ENCODE data around the gene ZCCHC14.
"Not testable (repeated sequence)": the region's sequence is repeated elsewhere in the genome, so short reads cannot be mapped to it uniquely, and the experiment has no call there.

Gene ZCCHC14

DNA sequence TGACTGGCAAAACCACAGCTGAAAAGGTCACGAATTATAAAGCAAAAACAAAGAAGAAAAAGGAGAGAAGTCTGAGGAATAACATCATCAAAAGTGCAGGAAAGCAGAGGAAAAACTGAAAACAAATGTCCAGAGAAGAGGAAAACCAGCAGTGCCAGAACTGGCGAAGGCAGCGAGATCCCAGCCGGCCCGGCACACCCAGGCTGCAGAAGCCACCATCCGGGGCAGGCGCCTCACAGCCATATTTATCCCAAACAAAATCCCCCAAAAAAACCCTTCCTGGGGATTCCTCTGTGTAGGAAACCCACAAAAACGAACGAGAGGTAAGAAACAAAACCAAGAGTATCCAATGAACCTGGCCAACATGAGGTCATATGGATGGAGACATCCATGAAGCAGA is 10.6 kb downstream of the ZCCHC14 start:
- DNase-seq (ENCODE audit: low spot score): no peak

DNA sequence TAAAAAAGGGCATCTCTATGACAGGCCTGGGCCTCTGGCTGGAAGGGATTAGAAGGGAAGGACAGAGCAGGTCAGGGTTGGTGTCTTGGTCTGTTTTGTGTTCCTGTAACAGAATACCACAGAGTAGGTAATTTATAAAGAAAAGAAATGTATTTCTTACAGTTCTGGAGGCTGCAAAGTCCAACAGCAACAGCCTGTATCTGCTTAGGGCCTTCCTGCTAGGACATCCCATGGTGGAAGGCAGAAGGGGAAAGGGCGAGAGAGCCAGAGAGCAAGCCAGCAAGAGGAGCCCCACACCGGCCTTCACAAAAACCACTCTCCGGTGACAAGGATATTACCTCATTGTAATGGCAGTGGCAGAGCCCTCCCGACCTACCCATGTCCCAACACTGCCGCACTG is 11.1 kb downstream of the ZCCHC14 start:
- DNase-seq (ENCODE audit: low spot score): not testable (repeated sequence)

DNA sequence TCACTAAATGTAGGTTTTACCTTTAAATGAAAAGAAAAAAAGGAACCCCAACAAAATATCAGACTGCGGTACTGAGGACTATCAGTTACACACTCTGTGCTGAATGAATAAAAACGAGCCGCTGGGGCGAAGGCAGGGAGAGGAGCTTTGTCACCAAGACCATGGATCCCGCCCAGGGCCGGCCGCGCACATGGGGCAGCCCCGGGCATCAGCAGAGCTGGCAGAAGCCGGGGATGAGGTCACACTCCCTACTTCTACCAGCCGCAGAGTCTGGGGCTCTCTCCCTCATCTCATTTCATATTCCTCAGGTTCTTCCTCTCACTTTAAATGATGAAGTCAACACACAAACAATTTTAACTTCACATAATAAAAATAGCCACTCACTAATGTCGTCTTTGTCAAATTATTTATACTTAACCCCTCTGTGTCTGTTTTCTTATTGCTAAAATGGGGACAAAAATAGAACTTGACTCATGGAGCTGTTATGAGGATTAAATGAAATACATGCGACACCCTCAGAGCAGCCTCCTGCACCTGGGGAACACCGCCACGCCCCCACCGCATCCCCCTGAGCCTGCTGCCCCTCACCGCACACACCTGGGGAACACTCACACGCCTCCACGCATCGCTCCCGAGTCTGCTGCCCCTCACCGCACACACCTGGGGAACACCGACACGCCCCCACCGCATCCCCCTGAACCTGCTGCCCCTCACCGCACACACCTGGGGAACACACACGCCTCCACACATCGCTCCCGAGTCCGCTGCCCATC is 15.4 kb downstream of the ZCCHC14 start:
- DNase-seq (ENCODE audit: low spot score): not testable (repeated sequence)

DNA sequence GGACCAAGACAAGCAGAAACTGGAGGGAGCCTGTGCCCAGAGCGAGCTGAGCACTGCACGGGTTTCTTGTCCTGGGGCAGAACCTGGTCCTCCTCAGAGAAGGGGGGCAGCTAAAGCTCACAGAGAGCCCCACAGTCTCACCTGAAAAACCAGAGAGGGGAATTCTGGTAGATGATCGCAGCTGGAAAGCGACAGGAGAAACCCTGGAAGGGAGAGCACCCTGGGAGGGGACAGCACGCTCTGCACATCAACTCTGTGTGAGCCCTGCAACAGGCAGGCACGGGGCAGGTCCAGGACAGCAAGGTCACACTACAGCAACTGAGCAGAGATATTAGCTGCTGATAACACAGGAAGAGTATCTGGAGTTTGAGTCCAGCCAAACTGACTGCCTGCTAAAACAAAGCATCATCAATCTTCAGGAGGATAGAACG is 18.2 kb downstream of the ZCCHC14 start:
- peak; percentile 68 for DNase-seq (ENCODE audit: low spot score)

DNA sequence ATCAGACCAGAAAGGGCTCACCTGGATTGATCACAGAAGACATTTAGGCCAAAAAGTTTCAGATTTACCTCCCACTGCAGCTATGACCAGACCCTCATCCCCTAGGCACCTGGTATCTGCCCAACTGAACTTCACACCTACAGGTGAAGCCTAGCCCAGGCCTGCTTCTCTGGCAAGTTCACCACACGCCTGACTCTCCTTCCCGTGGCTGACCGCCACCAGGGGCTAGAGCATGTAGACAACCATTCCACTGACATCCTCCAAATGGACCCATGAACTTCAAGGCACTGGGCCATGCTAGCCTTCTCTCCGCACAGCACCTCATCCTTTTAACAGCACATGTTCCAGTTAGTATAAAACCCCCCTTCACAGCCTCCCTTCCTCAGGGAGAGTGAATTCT is 18.8 kb downstream of the ZCCHC14 start:
- no peak for DNase-seq (ENCODE audit: low spot score)

DNA sequence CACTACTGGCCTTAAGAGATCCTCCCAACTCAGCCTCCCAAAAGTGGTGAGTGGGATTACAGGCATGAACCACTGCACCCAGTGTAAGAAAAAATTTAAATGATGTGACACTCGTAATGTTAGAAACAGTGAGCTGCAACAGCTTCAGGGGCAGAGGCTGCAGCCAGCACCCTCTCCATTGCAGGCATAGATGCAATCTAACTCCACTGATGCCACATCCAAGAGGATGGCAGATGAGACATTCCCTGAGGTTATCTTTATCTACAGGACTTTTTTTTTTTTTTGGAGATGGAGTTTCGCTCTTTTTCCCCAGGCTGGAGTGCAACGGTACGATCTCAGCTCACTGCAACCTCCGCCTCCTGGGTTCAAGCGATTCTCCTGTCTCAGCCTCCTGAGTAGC is 19.9 kb downstream of the ZCCHC14 start:
- no peak for DNase-seq (ENCODE audit: low spot score)

DNA sequence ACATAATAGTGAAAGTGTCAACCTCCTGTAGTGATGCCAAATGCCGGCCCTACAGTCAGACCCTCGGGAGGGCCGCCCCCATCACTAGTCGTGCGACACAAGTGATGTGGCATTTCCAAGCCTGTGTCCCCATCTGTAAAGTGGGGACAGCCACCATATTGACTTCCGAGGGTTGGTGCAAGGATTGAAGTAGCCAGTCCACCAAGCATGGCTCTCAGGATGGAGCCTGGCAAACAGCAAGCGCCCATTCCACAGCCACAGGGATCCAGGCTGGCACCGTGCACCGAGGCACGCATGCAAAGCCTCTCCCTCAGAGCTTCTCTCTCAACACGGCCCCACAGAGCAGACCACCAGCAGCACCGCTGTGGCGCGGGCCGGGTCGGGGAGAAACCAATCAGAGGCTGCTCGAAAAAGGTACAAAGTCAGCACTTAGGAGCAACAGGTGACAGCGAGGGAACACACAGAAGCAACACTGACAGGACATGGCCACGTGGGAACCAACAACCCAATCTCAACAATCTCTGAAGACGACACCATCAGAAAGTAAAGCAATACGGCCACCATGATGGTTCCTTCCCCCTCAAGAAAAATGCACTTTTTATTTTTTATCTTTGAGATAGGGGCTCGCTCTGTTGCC is 20.6 kb downstream of the ZCCHC14 start:
- DNase-seq (ENCODE audit: low spot score): no peak

DNA sequence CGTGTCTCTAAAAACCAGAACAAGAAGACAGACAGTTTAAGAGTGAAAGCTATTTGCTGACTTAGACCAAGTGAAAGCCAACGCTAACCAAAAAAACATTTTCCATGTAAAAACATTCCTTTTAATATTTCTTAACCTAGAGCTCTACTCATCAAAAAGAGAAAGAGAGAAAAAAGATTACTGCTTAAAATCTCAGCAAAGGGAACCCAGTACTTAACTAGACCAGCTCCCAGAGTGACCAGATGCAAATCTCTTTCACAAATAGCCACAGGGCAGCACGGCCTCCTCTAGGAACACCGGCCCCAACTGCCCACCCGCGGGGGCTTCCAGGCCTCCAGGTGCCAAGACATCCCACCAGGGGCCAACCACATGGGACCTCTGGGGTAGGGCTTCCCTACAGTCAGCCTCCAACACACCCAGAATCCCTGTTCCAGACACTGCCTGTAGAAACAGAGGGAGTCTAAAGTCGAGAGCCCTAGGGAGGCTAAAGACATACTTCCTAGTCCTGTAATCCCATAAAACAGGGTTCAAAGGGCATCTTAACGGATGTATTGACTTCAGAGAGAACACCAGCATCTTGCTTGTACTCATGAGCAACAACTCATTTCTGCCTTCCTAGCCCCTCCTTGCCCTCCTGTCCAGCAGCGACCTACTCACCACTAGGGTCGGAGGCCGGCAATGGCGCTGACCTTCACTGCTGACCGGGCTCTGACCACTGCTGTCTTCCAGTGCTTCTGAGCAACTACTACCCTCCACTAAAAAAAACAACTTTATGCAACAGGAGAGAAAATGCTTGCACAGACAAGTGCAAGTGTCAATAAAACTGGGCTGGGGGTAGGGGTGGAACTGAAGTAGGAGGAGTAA is 21.3 kb downstream of the ZCCHC14 start:
- DNase-seq (ENCODE audit: low spot score): no peak

DNA sequence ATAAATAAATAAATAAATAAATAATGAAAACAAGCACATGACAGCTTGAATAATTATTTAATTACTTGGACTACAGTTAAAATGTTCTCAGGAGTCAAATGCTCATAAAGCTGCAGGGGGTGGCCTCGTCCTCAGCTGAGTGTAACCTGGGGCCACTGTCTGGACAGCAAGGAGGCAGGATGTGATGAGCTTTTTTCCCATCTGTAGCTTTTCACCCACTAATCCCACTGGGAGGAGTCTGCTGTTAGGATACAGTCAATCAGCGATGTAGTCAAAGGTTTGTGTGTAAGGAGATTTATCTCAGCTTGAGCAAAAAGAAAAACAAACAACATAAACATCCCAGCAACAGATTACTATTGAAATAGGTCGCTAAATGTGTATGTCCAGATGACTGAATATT is 22.5 kb downstream of the ZCCHC14 start:
- no peak for DNase-seq (ENCODE audit: low spot score)

DNA sequence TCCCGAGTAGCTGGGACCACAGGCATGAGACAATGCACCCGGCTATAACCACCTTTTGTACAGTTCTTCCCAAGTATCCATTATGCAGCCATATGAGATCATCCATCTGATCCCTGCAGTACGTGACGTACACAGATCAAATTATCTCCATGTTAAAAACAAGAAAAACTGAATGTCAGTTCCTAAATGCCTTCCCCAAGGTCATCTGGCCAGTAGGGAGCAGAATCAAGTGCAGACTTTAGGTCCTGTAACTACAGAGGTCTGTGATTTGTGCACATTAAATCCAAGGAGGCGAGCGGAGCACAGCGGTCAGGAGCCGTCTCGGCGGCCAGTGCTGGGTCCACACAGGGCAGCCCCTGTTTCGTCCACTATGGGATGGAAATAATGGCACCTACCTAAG is 23.7 kb downstream of the ZCCHC14 start:
- peak; percentile 91 for DNase-seq (ENCODE audit: low spot score)

DNA sequence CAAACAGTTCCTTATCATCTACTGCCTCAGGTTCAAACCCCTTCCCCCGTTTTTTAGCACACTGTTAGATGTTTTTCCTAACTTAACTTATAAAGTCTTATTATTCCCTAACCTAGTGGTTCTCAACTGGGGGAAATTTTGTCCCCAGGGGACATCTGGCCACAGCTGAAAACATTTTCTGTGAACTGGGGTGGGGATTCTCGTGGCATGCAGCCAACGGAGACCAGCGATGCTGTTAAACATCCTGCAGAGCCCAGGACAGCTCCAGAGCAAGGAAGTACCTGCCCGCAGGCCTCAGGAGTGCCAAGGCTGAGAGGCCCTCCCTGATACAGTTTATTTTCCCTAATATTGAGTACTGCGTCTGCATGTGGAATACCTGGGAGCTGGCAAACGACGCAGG is 24.3 kb downstream of the ZCCHC14 start:
- no peak for DNase-seq (ENCODE audit: low spot score)

DNA sequence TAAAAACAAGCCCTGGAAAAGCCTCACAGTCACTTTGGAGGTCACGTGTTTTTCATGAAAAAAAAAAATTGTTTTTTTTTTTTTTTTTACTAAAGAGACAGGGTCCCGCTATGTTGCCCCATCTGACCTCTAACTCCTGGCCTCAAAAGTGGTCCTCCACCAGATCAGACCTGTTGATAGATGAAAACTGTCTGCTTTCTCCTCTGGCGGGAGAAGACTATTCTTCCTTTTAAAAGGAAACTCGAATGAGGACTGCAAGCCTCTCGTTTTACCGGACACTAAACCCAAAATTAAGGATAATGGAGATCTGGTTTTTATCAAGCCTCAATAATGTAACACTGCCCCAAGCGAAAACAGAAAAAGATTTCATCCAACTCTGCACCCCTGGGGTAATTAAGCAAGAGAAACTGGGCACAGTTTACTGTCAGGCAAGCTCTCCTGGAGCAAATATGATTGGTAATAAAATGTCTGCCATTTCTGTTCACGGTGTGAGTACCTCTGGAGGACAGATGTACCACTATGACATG is 25.8 kb downstream of the ZCCHC14 start:
- DNase-seq (ENCODE audit: low spot score): peak; percentile 83

DNA sequence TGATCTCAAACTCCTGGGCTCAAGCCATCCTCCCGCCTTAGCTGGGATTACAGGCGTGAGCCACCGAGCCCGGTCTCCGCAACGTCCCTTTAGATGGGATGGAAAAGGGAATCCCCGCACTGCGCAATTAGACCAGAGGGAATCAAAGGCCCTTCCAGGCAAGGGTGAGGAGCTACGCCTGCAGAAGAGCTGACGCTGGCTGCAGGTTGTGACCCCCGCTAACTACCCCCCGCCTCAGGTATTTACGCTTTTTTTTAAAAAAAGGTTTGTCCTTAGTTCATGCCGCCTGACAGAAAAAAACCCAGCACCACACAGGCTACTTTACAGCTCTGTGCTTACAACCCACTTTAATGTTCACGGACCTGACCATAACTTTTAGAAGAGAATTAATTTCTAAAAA is 26.9 kb downstream of the ZCCHC14 start:
- DNase-seq (ENCODE audit: low spot score): no peak

DNA sequence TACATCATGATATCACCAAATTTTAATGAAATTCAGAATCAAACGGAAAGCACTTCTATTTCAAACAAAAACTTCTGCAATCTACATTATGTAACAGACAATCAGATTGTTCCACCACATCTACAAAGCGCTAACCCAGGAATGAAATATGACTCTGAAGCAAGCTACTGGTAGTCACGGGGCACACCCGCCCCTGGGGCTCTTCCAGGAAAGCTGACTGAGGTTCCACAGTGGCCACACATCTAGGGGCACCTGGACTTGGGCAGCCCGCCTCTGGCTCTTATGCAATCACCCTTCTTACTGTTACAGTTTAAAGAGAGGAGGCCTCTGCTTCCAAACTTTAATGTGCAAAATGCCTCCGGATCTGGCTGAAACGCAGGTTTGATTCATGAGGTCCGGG is 27.5 kb downstream of the ZCCHC14 start:
- DNase-seq (ENCODE audit: low spot score): no peak

DNA sequence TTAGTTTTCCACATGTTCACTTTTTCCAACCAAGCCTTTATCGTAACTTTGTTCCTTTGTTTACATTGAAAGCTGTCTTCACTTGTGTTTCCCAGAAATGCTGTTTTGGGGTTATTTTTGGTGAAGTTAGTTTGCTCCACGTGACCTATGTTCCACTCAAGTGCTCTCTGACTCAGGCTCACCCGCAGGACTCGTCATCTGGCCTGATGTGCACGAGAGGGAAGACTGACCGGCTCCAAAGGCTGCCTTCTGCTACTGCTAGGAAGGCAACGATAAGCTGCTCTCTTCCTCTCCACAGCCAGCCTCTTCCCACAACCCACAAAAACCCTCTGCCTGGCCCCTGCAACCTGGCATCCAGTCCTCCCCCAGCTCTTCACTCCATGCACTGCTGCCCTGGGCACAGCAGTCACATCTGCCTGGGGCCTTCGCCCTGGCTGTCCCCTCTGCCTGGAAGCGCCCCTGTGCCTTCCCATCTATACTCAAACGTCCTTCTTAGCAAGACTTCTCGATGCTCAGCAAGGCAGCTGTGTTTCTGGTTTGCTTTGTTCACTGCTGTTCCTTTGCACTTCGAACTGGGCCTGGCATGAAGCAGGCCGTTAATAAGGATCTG is 28.0 kb downstream of the ZCCHC14 start:
- DNase-seq (ENCODE audit: low spot score): no peak

DNA sequence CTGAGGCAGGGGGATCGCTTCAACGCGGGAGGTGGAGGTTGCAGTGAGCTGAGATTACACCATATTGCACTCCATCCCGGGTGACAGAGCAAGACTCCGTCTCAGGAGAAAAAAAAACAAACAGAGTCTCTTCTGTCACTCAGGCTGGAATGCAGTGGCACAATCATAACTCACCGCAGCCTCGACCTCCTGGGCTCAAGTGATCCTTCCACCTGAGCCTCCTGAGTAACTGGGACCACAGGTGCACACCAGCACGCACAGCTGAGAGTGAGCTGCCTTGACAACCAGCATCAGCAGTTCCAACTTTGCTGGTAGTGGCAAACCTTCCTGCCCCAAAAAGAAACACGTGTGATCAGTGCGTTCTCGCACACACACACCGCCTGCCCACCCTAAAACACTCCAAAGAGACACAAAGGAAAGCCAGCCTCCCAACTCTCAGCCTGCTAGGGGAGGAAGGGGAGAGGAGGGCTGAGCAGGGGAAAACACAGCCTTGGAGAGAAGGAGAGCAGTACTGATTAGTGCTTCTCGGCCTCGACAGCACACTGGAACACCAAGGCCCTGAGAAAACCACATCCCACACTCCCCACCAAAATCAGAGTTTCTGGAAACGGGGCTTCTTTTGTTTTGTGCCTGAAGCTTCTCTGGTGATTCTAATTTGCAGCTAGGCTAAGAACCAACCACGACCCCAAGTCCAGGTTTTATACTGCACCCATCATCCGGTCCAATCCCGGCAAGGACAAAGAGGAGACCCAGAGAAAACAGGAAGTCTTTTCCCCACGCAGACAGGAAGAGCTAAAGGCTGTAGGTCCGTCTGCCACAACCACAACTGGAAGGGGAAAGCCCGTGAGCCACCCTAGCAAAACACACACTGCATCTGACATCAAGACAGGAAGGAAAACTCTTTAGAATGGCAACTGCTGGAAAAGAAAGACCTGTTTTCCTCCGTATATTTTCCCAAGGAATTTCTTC is 28.8 kb downstream of the ZCCHC14 start:
- no peak for DNase-seq (ENCODE audit: low spot score)

DNA sequence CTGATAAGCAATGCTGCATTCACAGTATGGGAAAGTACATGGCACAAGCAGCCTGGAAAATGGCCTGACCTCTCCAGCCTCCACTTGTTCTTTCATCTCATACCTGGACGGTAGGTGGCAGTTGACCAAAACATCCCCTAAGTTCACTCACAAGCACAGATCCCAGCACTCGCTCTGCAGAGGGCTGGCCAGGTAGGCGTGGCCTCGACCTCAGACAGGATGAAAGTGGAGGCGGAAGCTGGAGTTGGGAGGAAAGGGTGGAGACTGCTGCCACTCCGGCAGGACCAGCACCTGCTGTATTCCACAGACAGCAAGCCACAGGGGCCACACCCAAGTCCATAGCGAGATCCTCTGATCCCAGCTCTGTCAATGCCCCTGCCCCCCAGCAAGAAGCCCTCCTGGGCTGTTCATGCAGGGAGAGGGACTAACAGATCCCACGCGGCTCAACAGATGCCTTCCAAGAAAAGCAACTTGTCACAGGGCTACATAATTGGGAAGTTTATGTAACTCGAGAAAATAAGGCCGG is 31.3 kb downstream of the ZCCHC14 start:
- DNase-seq (ENCODE audit: low spot score): peak; percentile 83

DNA sequence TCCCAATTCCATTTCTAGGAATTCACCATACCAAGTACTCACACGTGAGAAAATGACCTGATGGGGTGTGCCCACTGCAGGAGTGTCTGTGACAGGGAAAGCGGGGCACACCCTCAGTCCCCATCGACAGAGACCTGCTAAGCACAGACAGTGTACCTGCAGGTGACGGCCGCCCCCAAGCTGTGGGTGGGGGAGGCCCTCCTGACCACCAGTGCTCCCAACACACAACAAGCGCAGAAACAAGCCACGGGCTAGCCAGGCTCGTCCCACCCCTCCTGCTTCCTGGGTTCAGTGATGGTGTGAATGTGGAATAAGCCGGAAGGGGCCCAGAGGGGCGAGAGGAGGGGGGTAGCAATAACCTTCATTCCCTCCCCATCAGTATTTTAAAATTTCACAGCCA is 31.9 kb downstream of the ZCCHC14 start:
- DNase-seq (ENCODE audit: low spot score): no peak

DNA sequence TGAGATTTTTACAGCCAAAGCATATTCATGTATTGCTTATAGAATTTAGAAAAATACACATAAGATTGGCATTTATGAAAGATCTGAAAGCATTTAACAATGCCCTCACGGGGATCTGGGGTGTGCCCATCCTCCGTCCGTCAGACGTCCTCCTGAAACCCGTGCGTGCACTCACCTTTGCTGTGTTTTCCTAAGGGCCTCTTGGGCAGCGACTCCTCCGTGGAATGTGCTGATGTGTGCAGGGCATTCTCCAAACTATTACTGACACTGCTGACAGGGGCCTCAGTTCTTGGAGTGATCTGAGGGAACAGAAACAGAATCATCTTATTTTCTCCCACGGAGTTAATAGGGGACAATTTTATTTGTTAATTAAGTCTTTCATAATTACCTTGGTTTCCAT is 33.0 kb downstream of the ZCCHC14 start:
- DNase-seq (ENCODE audit: low spot score): no peak

DNA sequence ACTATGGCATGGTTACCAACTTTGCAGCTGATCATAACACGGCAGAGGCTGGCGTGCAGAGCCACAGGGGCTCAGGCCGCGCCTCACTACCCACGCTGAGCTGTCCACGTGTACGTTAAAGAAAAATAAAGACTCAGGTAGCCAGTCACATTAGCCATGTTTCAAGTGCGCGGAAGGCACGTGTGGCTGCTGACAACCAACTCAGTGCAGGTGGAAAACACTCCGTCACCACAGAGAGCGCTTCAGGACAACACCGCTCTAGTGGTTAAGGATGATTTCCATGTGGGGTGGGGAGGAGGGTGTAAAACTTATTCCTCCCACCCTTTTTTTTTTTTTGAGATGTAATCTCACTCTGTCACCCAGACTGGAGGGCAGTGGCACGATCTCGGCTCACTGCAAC is 33.8 kb downstream of the ZCCHC14 start:
- DNase-seq (ENCODE audit: low spot score): no peak
